Measurements from ENCODE around the gene DLG1. TPM values are rescaled to one million over a fixed set of nuclear protein-coding genes. Genes with fewer than 3 reads are reported as not detected.

Gene DLG1
- total RNA-seq, 1 donor from 2014 or later = 168 TPM

DNA sequence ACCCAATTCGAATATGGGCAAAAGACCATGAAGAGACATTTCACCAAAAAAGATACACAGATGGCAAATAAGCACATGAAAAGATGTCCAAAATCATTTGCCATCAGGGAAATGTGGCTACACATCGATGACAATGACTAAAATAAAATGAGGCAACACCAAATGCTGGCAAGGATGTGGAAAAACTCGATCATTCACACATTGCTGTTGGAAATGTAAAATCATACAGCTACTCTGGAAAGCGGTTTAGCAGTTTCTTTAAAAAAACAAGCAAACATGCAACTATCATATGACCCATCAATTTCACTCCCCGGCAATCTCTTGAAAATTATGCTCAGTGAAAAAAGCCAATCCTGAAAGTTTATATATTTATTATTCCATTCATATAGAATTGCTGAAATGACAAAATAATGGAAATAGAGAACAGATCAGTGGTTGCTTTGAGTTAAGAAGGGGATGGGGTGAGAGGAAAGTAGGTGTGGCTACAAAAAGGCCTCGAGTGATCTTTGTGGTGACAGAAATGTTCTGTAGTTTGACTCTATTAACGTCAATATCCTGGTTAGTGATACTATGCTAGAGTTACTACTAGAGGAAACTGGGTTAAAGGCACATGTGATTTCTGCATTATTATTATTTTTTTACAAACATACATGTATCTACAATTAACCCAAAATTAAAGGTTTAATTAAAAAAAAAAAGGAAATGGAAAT, 45.0 kb downstream of the DLG1 start:
- TF ChIP-seq, protein P1, sequence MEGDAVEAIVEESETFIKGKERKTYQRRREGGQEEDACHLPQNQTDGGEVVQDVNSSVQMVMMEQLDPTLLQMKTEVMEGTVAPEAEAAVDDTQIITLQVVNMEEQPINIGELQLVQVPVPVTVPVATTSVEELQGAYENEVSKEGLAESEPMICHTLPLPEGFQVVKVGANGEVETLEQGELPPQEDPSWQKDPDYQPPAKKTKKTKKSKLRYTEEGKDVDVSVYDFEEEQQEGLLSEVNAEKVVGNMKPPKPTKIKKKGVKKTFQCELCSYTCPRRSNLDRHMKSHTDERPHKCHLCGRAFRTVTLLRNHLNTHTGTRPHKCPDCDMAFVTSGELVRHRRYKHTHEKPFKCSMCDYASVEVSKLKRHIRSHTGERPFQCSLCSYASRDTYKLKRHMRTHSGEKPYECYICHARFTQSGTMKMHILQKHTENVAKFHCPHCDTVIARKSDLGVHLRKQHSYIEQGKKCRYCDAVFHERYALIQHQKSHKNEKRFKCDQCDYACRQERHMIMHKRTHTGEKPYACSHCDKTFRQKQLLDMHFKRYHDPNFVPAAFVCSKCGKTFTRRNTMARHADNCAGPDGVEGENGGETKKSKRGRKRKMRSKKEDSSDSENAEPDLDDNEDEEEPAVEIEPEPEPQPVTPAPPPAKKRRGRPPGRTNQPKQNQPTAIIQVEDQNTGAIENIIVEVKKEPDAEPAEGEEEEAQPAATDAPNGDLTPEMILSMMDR (IDR thresholded peaks at IDR 0.05) = no peak
- Mint-ChIP-seq H3K4me3 (ENCODE audit: unreplicated experiment) (no peak overlapping the region), H3K27ac (ENCODE audit: unreplicated experiment) (peak overlapping the region; percentile 70), H3K36me3 (ENCODE audit: unreplicated experiment) (peaks cover 28% of the 10 kb centered on the region), H3K4me1 (ENCODE audit: unreplicated experiment) (peaks cover 51% of the 10 kb centered on the region), H3K9me3 (ENCODE audit: unreplicated experiment) (peaks cover 14% of the 10 kb centered on the region), H3K27me3 (ENCODE audit: unreplicated experiment) (no peaks in the 10 kb centered on the region)
- no peak for DNase-seq (ENCODE audit: extremely low spot score, unreplicated experiment)

DNA sequence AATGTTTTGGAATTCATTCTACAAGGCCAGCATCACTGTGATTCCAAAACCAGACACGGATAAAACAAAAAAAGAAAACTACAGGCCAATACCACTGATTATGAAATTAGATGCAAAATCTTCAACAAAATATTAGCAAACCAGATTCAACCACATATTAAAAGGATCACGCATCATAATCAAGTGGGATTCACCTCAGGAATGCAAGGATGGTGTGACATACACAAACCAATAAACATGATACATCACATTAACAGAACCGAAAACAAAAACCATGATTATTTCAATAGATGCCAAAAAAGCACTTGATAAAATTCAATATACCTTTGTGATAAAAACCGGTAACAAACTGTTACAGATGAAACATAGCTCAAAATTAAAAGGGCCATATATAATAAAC, 48.9 kb downstream of the DLG1 start:
- H3K27ac Mint-ChIP-seq (ENCODE audit: unreplicated experiment) = no peak overlapping the region
- H3K27me3 Mint-ChIP-seq (ENCODE audit: unreplicated experiment) = no peaks in the 10 kb centered on the region
- peaks cover 34% of the 10 kb centered on the region for H3K9me3 Mint-ChIP-seq (ENCODE audit: unreplicated experiment)
- H3K4me1 Mint-ChIP-seq (ENCODE audit: unreplicated experiment) = peaks cover 24% of the 10 kb centered on the region
- peaks cover 50% of the 10 kb centered on the region for H3K36me3 Mint-ChIP-seq (ENCODE audit: unreplicated experiment)
- H3K4me3 Mint-ChIP-seq (ENCODE audit: unreplicated experiment) = no peak overlapping the region
- TF ChIP-seq, protein P1 (IDR thresholded peaks at IDR 0.05) = no peak
- DNase-seq (ENCODE audit: extremely low spot score, unreplicated experiment) = no peak

DNA sequence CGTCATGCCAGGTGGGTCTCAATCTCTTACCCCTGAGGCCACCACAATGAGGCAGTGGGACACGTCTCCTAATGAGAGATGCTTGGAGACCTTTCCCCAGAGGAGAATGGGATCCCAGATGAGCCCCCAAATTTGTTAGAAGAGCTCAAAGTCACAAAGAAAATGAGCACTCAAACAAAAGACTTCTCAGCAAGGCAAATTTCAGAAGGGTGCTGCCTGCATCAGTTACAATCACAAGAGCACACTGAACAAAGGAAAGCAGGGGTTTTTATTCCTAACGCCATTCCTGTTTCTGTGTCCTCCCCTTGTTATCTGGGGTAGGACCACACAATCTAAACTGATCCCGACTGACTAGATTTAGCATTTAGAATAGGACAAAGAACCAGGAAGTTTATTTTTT, 50.1 kb downstream of the DLG1 start:
- peaks cover 45% of the 10 kb centered on the region for H3K9me3 Mint-ChIP-seq (ENCODE audit: unreplicated experiment)
- H3K4me3 Mint-ChIP-seq (ENCODE audit: unreplicated experiment) = no peak overlapping the region
- no peak for DNase-seq (ENCODE audit: extremely low spot score, unreplicated experiment)
- TF ChIP-seq, protein P1 (IDR thresholded peaks at IDR 0.05) = no peak
- H3K4me1 Mint-ChIP-seq (ENCODE audit: unreplicated experiment) = peaks cover 13% of the 10 kb centered on the region
- H3K27ac Mint-ChIP-seq (ENCODE audit: unreplicated experiment) = no peak overlapping the region
- peaks cover 57% of the 10 kb centered on the region for H3K36me3 Mint-ChIP-seq (ENCODE audit: unreplicated experiment)
- no peaks in the 10 kb centered on the region for H3K27me3 Mint-ChIP-seq (ENCODE audit: unreplicated experiment)

DNA sequence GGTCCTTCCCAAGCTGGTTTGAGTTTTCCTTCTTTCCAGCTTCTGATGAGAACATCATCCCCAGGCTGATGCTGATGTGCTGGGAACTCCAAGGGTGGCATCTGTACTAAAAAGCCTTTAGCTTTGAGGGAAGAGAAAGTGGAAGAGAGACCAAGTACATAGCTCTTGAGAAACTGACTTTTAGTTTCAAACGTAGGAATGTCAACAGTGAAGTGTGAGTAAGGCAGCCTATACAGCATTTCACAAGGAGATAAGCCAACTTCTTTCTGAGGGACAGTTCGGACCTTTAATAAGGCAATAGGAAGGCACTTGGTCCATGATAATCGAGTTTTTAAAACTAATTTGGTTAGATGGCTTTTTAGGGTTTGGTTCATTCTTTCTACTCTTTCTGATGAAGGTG, 53.7 kb downstream of the DLG1 start:
- Mint-ChIP-seq H3K9me3 (ENCODE audit: unreplicated experiment) (peaks cover 70% of the 10 kb centered on the region), H3K27me3 (ENCODE audit: unreplicated experiment) (no peaks in the 10 kb centered on the region), H3K27ac (ENCODE audit: unreplicated experiment) (peak overlapping the region; percentile 12), H3K4me1 (ENCODE audit: unreplicated experiment) (peaks cover 13% of the 10 kb centered on the region), H3K36me3 (ENCODE audit: unreplicated experiment) (peaks cover 76% of the 10 kb centered on the region), H3K4me3 (ENCODE audit: unreplicated experiment) (no peak overlapping the region)
- no peak for DNase-seq (ENCODE audit: extremely low spot score, unreplicated experiment)
- TF ChIP-seq, protein P1 (IDR thresholded peaks at IDR 0.05) = no peak

DNA sequence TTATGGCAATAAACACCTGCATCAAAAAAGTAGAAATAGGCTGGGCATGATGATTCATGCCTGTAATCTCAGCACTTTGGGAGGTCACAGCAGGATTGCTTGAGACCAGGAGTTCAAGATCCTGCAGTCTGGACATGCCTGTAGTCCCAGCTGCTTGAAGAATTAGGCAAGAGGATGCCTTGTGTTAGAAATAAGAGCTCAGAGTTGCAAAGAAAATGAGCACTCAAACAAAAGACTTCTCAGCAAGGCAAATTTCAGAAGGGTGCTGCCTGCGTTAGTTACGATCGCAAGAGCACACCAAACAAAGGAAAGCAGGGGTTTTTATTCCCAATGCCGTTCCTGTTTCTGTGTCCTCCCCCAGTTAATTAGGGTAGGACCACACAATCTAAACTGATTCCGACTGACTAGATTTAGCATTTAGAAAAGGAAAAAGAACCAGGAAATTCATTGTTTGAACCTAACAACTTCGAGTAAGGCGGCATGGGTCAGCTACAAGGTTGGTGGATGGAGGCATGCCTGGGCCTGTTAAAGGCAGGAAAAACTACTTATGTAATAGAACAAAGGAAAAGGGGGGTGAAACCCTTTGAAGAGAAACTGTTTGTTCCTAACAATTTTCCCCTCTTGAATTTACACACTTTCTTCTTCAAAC, 55.5 kb downstream of the DLG1 start:
- no peak overlapping the region for H3K27ac Mint-ChIP-seq (ENCODE audit: unreplicated experiment)
- no peak overlapping the region for H3K4me3 Mint-ChIP-seq (ENCODE audit: unreplicated experiment)
- peaks cover 27% of the 10 kb centered on the region for H3K4me1 Mint-ChIP-seq (ENCODE audit: unreplicated experiment)

More for the DNA sequence above, 55.5 kb downstream of the DLG1 start:
- TF ChIP-seq, protein P1 (IDR thresholded peaks at IDR 0.05) = no peak
- Mint-ChIP-seq H3K27me3 (ENCODE audit: unreplicated experiment) (no peaks in the 10 kb centered on the region), H3K36me3 (ENCODE audit: unreplicated experiment) (peaks cover 67% of the 10 kb centered on the region), H3K9me3 (ENCODE audit: unreplicated experiment) (peaks cover 54% of the 10 kb centered on the region)
- DNase-seq (ENCODE audit: extremely low spot score, unreplicated experiment) = no peak
